NCI-H2081 treated with DMSO at 0.1 percent for 48 hours (cell line): ENCODE results near the gene SLC16A10.
"Not testable (repeated sequence)": the region's sequence is repeated elsewhere in the genome, so short reads cannot be mapped to it uniquely, and the experiment has no call there.

Experiments used
- DNase-seq: peaks from one replicate; lab custom pipeline; 2025; lab: John Stamatoyannopoulos, UW

Gene SLC16A10

DNA sequence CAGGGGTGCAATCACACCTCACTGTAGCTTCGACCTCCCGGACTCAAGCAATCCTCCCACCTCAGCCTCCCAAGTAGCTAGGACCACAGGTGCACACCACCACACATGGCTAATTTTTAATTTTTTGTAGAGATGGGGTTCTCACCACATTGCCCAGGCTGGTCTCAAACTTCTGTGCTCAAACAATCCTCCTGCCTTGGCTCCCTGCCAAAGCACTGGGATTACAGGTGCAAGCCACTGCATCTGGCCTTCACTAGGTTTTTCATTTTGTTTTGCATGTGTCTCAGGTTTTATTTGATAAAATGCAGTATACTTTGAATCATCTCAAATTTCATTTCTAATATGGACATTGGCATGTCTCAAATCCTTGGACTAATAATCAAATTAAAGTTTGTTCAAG is 98.7 kb downstream of the SLC16A10 start:
- no peak for DNase-seq

GRCh38 chr6:111187874-111188273 is 100.6 kb downstream of the SLC16A10 start:
- no peak for DNase-seq

GRCh38 chr6:111189666-111190210 is 102.4 kb downstream of the SLC16A10 start:
- not testable (repeated sequence) for DNase-seq

- no peak for DNase-seq
Measured at GRCh38 chr6:111190637-111191036, 103.3 kb downstream of the SLC16A10 start.

- DNase-seq = not testable (repeated sequence)
Measured at GRCh38 chr6:111191136-111191535, 103.8 kb downstream of the SLC16A10 start.

DNA sequence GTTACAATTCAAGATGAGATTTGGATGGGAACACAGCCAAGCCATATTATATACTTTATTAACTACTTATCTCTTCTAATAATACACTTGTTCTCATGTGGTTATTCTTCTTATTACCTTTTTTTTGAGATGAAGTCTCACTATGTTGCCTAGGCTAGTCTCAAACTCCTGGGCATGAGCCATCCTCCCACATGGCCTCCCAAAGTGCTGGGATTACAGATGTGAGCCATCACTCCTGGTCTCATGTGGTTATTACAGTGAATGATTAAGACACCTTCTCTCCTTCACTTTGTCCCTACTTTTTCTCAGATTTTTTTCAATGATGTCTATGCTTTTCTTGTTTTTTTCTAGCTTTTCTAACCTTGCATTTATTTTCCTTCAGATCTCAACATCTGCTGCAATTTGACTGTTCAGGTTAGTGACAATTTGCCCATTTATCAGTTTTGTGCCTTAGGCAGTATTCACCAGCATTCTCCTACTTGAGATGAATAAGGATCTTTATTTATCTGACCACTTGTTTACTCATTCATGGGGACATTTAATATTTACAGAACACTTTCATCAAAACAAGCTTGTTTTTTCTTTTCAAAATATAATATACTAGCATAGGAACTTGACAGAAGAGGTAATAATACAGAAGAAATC is 105.7 kb downstream of the SLC16A10 start:
- DNase-seq = no peak

GRCh38 chr6:111195656-111196055 is 108.4 kb downstream of the SLC16A10 start:
- DNase-seq = no peak

DNA sequence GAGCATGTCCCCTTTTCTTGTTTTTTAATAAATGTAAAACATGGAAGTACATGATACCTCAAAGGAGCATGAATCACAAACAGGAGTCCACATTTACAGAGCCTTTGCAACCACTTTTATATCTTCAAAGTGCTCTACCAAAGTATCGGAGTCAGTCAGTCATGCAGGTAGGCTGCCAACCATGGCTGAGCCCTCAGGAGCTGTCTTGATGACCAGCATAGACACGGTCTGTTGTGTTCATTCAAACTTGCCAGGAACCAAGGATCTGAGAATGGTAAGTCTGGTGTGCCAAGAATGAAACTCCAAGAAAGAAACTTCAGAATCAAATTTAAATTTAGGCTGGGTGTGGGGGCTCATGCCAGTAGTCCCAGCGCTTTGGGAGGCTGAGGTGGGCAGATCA is 111.5 kb downstream of the SLC16A10 start:
- no peak for DNase-seq

- no peak for DNase-seq
Measured at GRCh38 chr6:111199935-111200334, 112.6 kb downstream of the SLC16A10 start.

DNA sequence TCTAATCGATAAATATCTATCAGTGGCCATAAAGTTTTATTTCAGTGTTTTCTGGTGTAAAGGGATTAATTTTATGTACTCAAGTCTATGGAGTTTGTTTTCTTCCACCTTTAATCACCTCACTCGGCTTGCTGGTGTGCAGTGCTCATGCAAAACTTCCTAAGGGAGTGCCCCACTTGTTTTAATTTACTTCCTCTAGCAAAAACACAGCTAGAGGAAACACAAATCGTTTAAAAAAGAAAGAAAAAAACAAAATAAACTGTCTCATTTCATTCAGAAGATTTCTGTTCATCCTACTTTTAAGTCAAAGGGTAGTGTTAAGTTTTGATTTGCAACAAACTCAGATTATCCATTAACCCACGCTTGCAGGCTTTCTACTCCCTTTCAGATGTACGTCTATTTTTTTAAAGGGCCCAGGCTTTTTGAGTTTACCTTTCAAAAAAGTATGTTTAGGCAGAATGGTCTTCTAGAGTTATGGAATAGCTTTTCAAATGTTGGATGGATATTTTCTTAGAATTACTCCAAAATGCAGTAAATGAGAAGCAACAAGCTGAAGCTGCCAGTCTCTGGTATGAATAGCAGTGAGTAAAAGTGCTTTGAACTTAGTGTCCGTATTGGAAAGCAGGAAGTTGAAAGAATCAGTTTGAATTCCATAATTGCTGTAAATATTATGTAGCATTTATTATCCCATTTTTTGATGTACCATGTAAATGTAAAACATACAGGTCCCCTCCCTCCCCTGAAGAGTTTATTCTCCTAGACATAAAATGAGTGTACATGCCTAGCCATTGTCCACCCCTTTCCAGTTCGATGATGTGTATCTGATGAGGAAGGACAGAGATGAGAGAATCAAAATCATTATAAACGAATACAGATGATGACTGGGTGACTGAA is 113.3 kb downstream of the SLC16A10 start:
- DNase-seq = no peak

DNA sequence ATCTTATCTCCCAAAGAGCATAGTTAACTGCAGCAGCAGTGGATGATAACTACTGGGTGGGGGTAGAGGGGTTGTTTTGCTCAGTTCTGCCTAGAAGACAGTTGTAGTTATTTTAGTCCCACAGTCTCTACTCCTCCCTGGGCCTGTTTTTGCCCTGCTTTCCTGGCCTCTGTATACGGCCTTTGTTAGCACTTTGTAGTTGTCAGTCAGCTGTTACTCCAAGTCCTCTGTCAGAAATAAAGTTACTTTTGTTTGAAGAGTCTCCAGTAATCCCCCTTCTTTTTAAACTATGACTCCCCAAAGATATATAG is 113.9 kb downstream of the SLC16A10 start:
- DNase-seq = no peak

GRCh38 chr6:111201764-111202163 is 114.5 kb downstream of the SLC16A10 start:
- DNase-seq = no peak

GRCh38 chr6:111203539-111203938 is 116.2 kb downstream of the SLC16A10 start:
- DNase-seq = not testable (repeated sequence)

DNA sequence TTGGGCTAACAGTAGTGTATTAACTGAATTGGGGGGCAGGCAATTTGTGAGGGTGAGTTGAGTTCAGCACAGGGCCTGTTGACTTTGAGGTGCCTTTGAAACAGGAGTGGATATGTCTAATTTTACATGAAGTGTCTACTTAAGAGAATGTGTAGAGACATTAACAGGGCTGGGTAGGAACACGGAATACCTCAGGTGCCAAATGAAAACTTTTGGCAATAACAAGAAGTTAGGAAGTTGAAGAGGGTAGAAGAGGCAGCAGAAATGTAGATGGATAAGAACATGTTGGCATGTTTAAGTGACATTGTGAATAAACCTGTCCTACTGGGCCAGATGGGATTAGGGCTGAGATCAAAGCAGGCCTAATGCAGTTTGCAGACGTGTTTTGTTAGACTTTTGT is 117.0 kb downstream of the SLC16A10 start:
- DNase-seq = no peak

- no peak for DNase-seq
Measured at GRCh38 chr6:111204881-111205280, 117.6 kb downstream of the SLC16A10 start.

- no peak for DNase-seq
Measured at GRCh38 chr6:111205502-111205901, 118.2 kb downstream of the SLC16A10 start.

DNA sequence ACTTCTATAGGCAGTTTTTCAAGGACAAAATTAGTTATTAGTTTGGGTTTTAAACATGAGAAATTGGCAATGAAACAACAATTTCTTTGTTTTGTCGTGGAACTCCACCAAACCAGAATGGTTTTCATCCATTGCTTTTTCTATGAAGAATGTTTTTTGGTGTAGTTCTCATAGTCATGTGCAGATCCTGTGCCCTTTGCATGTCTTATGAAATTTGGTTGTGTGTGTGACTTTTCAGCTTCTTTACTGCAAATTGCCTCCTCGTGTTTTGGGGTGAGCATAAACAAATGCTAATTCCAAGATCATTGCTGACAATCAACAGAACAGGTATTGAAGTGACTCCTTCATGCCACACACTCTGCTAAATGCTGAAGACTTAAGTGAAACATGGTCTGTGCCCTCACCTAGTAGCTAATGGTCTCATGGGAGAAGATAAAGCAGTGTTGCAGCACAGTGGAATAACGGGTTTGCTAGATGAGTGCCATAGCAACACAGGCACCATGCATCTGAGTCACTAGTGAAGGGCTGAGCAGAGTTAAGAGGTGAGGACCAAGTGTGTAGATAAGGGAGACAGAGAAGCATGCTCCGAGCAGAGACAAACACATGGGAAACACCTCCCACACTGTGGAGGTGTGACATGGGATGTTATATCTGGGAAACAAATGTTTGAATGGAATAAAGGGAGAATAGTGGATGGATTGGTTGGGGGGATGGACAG is 120.0 kb downstream of the SLC16A10 start:
- DNase-seq = no peak

- DNase-seq = no peak
Measured at GRCh38 chr6:111208933-111209332, 121.6 kb downstream of the SLC16A10 start.

GRCh38 chr6:111210194-111210728 is 123.0 kb downstream of the SLC16A10 start:
- peak; percentile 16 for DNase-seq

DNA sequence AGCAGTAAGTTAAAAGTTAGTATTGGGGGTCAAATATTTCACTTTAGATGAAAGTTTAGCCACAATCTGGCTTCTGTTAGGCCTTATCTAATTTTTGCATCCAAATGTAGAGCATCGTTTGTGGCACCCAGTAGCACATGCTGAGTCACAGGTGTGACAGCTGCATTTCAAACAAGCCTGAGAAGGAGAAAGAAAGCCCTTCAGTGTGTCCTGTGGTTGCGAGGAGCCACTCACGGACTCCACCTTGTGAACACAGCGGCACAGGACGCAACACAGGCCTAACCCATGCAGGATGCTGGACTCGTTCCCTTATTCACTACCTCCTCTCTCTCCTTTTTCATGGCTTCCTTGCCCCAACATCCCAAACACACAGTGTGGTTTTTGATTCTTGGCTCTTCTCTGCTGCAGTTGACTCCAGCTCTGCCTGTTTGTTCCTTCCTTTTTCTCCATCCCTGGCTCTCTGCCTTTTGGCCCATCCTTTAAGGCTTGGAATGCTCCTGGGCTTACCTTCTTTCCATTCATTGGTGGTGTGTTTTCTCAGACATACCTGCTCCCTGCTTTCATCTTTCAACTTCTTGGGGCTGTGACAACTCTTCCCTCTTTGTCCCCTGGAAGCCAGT is 124.2 kb downstream of the SLC16A10 start:
- DNase-seq = no peak

DNA sequence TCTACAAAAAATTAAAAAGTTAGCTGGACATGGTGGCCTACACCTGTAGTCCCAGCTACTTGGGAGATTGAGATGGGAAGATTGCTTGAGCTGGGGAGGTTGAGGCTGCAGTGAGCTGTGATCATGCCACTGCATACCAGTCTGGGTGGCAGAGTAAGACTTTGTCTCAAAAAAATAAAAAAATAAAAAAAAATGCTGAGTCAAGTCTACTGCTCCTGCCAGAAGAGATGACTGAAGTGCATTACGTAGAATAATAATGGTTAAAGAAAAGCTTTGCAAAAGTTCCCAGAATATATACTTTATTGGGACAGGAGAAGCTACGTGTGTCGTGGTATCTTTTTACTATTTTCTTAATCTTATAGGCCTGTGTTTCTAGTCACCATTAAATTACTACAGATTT is 125.3 kb downstream of the SLC16A10 start:
- no peak for DNase-seq

- DNase-seq = no peak
Measured at GRCh38 chr6:111215131-111215530, 127.8 kb downstream of the SLC16A10 start.
